Measurements from ENCODE around the gene NTRK3.

The NTRK3 gene

GRCh38 chr15:88256279-88257230 is at the start of gene NTRK3:
Gene NTRK3, minus strand, starts transcription at chr15:88256739. Its CDS starts 586 bp downstream, at chr15:88256153.
- DNase-seq (ENCODE audit: low read depth) = no peak

GRCh38 chr15:88303395-88303794 is 46.9 kb upstream of the NTRK3 start:
- DNase-seq (ENCODE audit: low read depth) = no peak

GRCh38 chr15:88302373-88302772 is 45.8 kb upstream of the NTRK3 start:
- DNase-seq (ENCODE audit: low read depth) = no peak

GRCh38 chr15:88301311-88301710 is 44.8 kb upstream of the NTRK3 start:
- no peak for DNase-seq (ENCODE audit: low read depth)

- DNase-seq (ENCODE audit: low read depth) = no peak
These were observed 44.3 kb upstream of the NTRK3 start for GRCh38 chr15:88300861-88301260.

GRCh38 chr15:88300089-88300488 is 43.5 kb upstream of the NTRK3 start:
- DNase-seq (ENCODE audit: low read depth) = no peak

- no peak for DNase-seq (ENCODE audit: low read depth)
These were observed 43.0 kb upstream of the NTRK3 start for GRCh38 chr15:88299497-88299896.

- DNase-seq (ENCODE audit: low read depth) = no peak
These were observed 32.1 kb upstream of the NTRK3 start for GRCh38 chr15:88288661-88289060.

- no peak for DNase-seq (ENCODE audit: low read depth)
These were observed 31.7 kb upstream of the NTRK3 start for GRCh38 chr15:88288206-88288605.

GRCh38 chr15:88284318-88284998 is 27.9 kb upstream of the NTRK3 start:
- DNase-seq (ENCODE audit: low read depth) = no peak

GRCh38 chr15:88282614-88283013 is 26.1 kb upstream of the NTRK3 start:
- no peak for DNase-seq (ENCODE audit: low read depth)

- no peak for DNase-seq (ENCODE audit: low read depth)
These were observed 20.4 kb upstream of the NTRK3 start for GRCh38 chr15:88276821-88277410.

- DNase-seq (ENCODE audit: low read depth) = no peak
These were observed 19.3 kb upstream of the NTRK3 start for GRCh38 chr15:88275804-88276203.

- no peak for DNase-seq (ENCODE audit: low read depth)
These were observed 18.3 kb upstream of the NTRK3 start for GRCh38 chr15:88274553-88275460.

GRCh38 chr15:88272421-88272820 is 15.9 kb upstream of the NTRK3 start:
- no peak for DNase-seq (ENCODE audit: low read depth)

GRCh38 chr15:88269356-88270062 is 13.0 kb upstream of the NTRK3 start:
- DNase-seq (ENCODE audit: low read depth) = no peak

GRCh38 chr15:88267720-88268119 is 11.2 kb upstream of the NTRK3 start:
- DNase-seq (ENCODE audit: low read depth) = no peak

GRCh38 chr15:88266170-88266569 is 9.6 kb upstream of the NTRK3 start:
- no peak for DNase-seq (ENCODE audit: low read depth)

- DNase-seq (ENCODE audit: low read depth) = no peak
These were observed 8.1 kb upstream of the NTRK3 start for GRCh38 chr15:88264622-88265021.

GRCh38 chr15:88262064-88262463 is 5.5 kb upstream of the NTRK3 start:
- no peak for DNase-seq (ENCODE audit: low read depth)

- DNase-seq (ENCODE audit: low read depth) = no peak
These were observed 1.6 kb upstream of the NTRK3 start for GRCh38 chr15:88258093-88258641.
